ENCODE measurements around the gene G3BP2.

The G3BP2 gene

GRCh38 chr4:75637827-75638226 lies 35.4 kb downstream of the G3BP2 start:
- ATAC-seq (no peak), DNase-seq (no peak)

DNA sequence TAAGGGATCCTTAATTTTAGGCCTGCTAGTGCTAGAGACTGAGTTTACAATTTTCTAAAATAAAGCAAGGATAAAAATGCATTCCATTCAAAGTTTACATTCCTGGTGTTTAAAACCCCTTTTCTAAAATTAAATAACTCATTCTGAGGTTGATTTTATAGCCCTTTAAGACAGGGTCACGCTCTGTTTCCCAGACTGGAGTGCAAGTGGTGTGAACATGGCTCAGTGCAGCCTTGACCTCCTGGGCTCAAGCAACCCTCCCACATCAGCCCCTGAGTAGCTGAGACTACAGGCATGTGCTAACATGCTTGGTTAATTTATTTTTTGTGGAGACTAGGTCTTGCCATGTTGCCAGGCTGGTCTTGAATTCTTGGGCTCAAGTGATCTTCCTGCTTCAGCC lies 36.0 kb downstream of the G3BP2 start:
- DNase-seq, result no peak
- no peak for ATAC-seq

GRCh38 chr4:75634951-75635350 lies 38.3 kb downstream of the G3BP2 start:
- no peak for DNase-seq
- ATAC-seq, result no peak

DNA sequence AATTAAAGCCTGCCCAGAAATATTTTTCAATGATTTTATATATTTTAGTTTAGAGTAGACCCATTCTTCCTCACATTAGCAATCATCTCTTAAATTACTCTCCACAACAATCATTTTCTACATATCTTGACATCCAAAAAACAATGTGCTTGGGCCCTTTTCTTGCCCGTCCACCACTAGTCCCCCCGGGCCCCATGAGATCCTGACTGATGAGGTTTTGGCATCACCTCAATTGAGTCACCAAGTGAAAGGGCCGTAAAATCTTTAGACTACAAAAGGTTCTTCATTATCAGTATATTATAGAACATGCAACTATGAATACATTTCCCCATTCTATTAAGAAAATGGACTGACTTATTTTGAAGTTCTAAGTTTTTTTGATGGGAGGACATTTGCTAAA lies 38.9 kb downstream of the G3BP2 start:
- no peak for ATAC-seq
- no peak for DNase-seq

- DNase-seq (no peak), ATAC-seq (no peak)
These were observed 39.4 kb downstream of the G3BP2 start for GRCh38 chr4:75633846-75634245.

GRCh38 chr4:75630937-75631329 lies 42.3 kb downstream of the G3BP2 start:
- ATAC-seq (no peak), DNase-seq (no peak)

DNA sequence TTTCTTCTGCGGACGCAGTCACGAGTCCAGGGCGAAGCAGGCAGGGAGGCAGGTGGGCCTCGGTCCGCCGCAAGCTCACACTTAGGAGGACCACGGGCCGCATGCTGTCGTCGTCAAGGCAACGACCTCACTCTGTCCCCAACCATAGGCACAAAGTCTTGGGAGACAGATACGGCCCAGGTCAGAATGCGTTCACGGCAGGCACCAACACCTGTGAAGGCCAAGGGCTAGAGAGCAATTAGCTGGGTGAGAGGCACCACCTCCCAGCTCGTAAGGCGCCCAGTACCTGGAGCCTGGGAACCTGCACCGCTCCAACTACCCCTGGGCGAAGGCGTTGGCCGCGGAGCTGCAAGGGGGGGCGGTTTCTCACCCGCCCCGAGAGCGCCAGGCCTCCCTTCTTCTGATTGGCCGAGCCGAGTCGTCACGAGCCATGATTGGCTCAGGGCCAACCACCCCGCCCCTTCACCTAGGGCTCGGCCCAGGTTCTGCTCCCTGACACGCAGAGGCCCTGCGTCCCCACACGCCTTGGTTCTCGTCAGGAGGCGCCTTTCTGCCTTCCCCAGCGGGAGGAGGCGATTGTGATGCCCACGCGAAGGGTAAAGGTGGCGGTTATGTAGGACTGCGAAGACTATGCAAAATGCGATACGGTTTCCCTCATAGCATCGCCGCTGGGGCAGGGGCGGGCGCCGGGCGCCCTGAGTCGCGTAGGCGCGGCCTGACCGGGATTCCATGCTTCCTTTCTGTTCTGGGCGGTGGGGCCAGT lies 42.9 kb downstream of the G3BP2 start, which contains the start of gene CDKL2:
TSS of gene CDKL2 (minus strand) at position 355 of the 763 bp plus-strand sequence. CDS start 4,540 bp downstream, outside the sequence.
- peak; percentile 100 for ATAC-seq
- peak; percentile 88 for DNase-seq

DNA sequence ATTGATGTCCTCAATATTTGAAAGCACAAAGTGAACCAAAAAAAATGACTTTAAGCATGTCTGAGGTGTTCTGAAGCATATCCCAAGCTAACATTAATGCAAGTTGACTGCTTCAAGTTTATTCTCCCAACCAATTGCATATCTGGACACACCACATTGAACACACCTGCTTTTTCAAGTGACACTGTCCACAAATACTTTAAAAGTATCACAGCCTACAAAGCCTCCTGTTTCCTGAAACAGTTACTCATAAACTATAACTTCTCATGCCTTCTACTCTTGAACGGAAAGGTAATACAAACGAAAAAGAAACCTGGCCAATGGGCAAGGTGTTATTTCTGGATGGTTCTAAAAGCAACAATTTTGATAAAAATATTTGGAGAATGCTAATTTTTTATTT lies 44.0 kb downstream of the G3BP2 start:
- ATAC-seq (no peak), DNase-seq (no peak)

GRCh38 chr4:75623026-75623425 lies 50.2 kb downstream of the G3BP2 start:
- ATAC-seq, result no peak

GRCh38 chr4:75621715-75622114 lies 51.5 kb downstream of the G3BP2 start:
- no peak for DNase-seq
- no peak for ATAC-seq

More at GRCh38 chr4:75623026-75623425, 50.2 kb downstream of the G3BP2 start:
- no peak for DNase-seq

- ATAC-seq (no peak), DNase-seq (no peak)
These were observed 60.9 kb downstream of the G3BP2 start for GRCh38 chr4:75612306-75612705.

- DNase-seq (no peak), ATAC-seq (no peak)
These were observed 67.3 kb downstream of the G3BP2 start for GRCh38 chr4:75605928-75606327.

DNA sequence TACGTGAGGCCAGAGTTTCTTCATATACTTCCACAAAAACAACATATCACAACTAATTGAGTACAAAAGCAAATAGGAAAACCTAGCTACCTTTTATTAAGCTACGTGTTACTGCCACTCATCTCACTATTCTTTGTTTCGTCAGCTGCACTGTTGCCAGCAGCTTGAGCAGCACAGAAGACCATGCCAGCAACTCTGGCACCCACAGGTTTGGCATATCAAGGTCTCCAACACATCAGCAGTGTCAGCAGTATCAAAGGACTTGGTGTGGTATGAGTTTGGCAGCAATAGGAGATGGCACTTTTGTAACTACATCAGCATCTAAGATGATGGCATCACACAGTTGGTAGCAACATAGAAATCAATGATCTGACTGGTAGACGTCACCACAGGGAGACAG lies 73.6 kb downstream of the G3BP2 start:
- DNase-seq (no peak), ATAC-seq (no peak)

DNA sequence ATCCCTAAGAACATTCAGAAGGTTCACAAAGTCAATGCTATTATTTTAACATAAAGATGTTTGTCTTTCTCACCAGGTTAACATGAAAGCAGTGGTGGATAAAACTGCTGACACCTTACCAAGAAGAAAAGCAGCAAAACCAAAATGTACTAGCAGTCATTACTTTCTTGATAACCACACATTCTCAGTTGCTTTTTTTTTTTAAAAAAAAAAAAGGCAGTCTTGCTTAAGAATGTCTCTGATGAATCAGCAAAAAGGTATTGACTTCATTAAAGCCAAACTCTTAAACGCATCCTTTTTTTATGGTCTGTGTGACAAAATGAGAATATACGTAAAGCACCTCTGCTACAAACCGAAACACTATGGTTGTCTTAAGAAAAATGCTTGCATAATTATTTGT lies 74.8 kb downstream of the G3BP2 start:
- no peak for DNase-seq
- ATAC-seq, result no peak

DNA sequence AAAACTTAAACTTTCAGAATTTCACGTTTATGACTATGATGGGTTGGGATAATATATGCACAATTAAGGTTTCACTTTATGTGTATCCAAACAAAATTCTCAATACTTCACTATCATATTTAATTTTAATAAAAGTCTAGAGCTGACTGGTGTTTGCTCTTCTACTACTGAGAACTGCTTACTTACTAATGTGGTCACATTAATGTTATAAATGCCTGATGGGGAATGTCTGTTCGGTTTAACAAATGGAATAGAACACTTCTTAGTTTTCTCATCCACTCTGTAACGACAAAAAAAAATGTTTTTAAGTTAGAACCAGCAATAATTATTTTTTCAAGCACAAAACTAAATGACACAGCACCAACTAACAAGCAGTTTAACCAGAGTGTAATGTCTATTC lies 77.2 kb downstream of the G3BP2 start:
- DNase-seq (no peak), ATAC-seq (no peak)

GRCh38 chr4:75593393-75593792 lies 79.8 kb downstream of the G3BP2 start:
- DNase-seq, result no peak

More at GRCh38 chr4:75593393-75593792, 79.8 kb downstream of the G3BP2 start:
- ATAC-seq, result no peak

All from stimulated activated naive CD8-positive, alpha-beta T cell treated with anti-CD3 and anti-CD28 coated beads, Interleukin-15, Interleukin-2, amounts not matched to agents 100 U/mL and 50 U/mL, for 24 hours (primary cell).